Inflammatory macrophage treated with lipopolysaccharide for 1 hour (primary cell): ENCODE measurements around the gene PDE10A.
"Not testable (repeated sequence)": the region's sequence is repeated elsewhere in the genome, so short reads cannot be mapped to it uniquely, and the experiment has no call there.

Experiments used
- DNase-seq, 2 donors: peaks; one replicate each; pipeline ENCODE4 v3.0.0-alpha.2; 2020 to 2022

Gene PDE10A

DNA sequence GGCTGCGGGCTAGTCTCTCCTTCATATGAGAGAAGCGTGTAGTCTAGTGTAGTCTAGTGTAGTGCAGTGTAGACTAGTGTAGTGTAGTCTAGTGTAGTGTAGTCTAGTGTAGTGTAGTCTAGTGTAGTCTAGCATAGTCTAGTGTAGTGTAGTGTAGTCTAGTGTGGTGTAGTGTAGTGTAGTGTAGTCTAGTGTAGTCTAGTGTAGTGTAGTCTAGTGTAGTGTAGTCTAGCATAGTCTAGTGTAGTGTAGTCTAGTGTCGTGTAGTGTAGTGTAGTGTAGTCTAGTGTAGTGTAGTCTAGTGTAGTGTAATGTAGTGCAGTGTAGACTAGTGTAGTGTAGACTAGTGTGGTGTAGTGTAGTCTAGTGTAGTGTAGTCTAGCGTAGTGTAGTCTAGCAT lies 44.1 kb downstream of the PDE10A start:
- not testable (repeated sequence) for DNase-seq

DNA sequence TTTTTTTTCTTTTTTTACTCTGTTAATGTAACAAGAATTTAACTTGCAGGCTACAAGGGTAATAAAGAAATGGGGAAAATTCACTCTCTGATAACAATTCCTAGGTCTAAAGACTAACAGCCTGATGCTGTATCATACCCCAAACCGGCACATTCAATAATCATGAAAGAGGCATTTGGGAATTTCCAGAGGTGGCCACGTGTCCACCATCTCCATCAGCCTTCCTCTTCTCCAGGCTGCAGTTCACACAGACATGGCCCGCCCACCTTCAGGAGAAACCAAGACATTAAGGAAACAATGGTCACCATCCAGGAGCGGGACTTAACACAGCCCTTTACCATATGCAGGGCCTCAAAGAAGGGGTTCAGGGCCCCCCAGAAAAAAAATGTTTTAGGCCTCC lies 44.8 kb downstream of the PDE10A start:
- no peak for DNase-seq

DNA sequence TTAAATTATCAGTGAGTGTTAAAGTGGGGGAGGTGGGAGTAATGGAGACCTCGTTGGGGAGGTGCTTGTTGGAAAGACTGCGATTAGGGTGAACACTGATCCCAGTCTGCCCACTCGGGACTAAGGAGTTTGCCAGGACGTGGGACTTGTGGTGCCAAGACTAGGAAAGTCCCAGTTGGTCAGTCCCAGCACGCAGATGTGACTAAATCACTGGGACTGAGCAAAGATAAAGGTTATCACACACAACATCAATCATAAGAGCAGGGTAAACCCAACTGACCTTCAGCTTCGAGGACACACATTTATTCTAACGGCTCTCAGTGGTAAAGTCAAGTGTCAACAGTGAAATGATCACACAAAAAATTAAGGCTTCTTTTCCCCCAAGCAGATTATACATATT lies 45.5 kb downstream of the PDE10A start:
- no peak for DNase-seq

DNA sequence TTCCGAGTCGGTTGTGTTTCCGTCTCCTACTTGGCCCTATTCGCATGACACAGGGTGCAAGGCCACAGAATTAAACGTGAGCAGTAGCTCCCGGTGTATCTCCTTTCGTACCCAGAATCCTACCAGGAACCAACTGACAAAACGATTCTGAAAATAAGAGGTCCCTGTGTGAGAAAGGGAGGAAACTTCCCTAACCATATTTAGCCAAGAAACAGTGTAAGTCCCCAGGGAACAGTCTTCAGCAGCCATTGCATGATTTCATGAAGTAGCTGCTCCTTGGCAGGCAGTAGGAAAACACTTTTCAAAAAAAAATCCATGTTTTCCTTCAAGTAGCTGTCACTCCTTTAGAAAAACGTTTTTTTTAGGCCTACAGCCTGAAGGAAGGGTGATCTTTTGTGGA lies 46.9 kb downstream of the PDE10A start:
- no peak for DNase-seq

DNA sequence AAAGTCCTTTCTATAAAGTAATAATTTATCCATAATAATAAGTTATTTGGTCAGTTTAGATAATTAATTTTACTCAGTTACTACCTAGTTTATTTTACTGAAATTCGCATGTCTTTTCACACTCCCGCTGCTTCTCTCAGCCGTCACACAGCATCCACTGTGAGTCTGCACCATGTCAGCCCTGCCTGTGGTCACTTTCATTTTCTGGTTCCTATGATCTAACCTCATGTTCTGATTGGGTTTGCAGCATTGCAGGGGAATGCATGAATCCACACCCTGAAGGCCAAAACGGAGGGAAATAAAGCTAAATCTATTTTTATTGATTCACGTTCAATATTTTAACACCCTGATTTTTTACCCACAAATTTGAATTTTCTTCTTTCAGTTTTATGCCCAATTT lies 47.4 kb downstream of the PDE10A start:
- DNase-seq = no peak

DNA sequence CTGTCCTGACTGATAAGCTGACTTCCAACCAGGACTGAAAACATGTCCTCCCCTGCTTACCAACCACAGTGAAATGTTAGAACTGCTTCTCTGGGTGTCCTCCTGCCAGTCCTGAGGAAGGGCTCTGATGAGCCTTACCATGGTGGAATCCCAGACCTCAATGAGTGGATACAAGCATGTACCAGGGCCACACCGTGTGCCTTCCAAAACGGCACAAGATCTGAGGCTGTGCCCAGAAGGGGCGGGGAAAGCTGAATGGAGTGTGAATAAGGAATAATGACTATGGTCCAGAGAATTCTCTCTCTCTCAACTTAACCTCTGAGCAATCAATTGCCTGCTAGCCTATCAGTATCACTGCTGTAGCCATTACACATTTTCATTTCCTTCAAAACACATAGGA lies 51.7 kb downstream of the PDE10A start:
- DNase-seq = no peak

DNA sequence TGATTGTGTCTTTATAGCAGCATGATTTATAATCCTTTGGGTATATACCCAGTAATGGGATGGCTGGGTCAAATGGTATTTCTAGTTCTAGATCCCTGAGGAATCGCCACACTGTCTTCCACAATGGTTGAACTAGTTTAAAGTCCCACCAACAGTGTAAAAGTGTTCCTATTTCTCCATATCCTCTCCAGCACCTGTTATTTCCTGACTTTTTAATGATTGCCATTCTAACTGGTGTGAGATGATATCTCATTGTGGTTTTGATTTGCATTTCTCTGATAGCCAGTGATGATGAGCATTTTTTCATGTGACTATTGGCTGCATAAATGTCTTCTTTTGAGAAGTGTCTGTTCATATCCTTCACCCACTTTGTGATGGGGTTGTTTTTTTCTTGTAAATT lies 54.5 kb downstream of the PDE10A start:
- not testable (repeated sequence) for DNase-seq

DNA sequence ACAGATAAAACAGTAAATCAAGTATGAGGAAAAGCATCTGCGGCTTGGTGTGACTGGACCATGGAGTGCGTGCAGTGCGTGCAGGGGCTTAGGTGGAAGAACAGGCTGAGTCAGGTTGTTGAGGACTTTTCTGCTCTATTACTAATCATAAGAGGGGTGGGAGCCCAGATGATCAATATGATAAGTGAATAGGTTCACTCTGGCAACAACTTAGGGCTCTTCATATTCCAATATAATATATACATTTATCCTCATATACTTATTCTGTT lies 56.4 kb downstream of the PDE10A start:
- DNase-seq = no peak

DNA sequence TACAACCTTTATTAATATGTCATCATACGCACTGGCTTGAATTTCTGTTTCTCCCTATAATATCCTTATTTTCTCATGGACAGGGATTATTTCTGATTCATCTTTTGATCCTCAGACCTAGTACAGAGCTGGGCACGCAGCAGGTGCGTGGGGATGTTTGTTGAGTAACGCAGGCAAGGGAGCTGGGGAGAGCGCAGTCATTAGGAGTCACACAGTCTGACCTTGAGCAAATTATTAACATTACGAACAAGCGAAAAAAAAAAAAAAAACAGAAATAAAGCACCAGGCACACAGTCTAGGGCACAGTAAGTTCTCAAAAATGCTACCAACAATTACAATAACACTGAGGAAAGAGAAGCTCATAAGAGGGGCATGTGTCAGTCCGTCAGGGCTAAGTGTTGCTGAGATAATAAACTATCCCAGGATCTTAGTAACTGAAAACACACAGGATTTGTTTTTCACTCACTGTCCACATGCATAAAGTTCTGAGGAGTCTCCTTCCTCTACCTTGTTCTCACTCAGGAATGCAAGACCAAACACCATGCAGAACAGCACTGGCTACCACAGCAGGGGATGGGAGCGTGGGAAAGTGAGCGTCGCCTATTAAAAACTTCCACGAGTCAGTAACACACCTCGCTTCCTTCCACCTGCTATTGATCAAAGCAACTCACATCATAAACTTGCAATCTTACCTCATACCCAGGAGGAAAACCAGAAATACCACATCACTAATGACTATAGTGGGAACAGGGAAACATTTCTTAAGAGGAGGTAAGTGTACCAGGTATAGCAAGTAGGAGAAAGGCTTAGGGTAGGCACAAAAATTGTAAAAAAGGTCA lies 56.9 kb downstream of the PDE10A start:
- DNase-seq = no peak

DNA sequence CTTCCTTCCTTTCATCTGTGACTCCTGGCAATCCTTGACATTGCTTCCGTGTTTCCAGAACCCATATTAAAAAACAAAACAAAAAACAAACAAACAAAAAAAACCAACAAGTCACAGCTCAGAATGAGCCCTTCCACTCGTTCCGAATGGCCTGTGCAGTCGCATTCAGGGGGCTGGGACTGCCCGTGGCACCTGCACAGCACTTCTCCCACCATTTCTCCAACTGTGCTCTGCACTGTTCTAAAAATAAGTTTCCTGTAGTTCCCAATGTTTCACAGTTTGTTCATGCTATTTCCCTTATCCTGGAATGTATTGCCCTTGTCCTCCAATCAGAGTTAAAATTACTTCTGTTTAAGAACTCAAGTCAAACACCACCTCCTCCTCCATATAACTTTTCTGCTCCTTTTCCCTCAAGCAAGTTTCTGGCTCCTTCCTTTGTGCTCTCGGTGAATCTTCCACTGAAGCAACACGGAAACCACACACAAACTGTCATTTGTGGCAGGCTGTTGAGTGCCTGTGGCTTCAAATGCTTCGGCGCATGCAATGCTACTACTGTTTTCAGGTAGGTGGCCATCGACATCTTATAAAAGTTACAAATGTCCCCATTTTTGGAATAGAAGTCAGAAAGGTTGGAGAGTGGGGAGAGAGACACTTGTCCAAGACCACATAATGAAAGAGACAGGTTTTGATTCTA lies 57.7 kb downstream of the PDE10A start:
- DNase-seq = no peak

DNA sequence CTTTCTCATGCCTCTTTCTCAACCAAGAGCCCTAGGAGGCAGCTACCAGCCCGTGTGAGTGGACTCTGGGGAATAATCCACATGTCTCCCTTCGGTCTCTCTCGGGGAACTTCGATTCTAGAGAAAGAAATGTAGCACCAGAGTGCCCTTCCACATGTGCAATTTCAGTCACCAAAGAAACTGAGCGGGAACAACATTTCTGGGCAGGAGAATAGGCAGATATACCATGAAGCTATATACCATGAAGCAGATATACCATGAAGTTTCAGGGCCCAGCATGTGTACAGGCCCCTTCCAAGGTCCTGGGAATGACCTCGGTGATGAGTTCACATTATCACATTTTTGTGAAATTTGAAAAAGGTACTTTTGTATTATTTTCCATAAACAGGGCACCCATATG lies 60.8 kb downstream of the PDE10A start:
- no peak for DNase-seq

DNA sequence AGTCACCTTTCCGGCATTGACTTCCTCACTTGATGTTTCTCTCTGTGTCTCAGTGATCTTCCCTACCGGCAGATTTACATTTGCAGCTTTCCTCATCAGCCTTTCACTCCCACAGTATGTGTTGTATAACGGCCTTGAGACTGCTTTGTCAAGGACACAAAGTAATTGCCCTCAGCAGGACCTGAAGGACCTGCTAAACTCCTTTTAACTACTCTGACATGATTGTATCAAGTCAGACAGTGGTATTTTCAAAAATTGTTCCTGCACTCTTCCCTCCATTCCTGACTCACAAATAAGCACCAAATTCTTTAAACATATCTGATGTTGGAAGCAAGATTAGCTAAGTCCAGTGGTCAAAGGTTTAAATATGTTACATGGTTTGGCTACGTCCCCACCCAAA lies 62.4 kb downstream of the PDE10A start:
- no peak for DNase-seq

DNA sequence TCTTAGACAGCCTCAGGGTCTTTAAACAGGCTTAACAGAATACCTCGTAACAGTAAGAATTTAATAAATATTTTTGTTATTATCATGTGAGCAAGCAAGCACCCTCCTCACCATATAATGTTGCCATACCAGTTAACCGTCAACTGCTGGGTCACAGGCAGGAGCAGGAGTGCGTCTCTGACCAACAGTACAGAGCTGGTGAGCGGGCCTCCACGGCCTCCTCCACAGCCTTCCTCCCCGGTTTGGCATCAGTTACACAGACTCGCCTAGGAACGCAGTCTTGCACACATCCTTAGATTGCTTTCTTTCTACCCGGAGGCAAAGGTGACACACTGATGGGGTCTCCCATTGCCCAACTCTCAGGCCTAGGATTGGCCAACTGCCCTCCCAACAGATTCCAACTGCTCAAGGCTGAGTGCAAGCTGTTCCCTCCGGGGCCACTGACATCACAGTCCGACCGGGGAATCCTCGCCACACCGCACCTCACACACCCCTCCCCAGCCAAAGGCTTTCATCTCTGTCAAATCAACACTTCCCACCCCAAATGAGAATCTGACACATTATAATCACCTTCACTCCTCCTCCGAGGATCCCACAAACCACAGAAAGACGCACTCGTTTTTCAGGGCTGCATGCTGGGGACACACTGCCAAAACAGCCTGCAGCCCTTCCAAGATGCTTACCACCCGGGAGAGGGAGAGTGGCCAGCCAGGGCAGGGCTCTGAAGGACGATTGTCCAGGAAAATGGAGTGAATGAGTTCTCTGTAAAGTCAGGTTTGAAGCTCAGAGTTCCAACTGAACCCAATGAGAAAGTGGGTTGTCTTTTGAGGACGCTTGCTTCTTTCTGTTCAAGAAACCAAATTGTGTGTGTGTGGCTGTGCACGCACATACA lies 63.2 kb downstream of the PDE10A start:
- no peak for DNase-seq

DNA sequence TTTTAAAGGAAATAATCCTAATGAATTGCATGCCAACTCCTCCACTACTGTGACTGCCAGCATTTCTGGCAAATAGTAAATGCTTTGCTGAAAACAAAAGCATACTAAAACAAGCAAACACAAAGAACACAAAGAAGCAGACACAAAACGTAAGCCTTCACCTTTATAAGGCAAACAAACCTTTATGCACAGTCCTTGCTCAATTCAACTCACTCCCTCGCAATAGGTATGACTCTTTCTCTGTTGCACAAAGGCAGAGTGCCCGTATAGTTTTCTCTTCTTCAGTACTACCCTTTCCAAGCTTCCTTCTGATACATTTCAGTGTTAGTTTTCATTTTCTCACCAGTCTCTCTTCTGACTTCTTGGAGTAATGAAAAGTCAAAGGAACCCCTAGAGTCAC lies 63.9 kb downstream of the PDE10A start:
- DNase-seq = no peak

DNA sequence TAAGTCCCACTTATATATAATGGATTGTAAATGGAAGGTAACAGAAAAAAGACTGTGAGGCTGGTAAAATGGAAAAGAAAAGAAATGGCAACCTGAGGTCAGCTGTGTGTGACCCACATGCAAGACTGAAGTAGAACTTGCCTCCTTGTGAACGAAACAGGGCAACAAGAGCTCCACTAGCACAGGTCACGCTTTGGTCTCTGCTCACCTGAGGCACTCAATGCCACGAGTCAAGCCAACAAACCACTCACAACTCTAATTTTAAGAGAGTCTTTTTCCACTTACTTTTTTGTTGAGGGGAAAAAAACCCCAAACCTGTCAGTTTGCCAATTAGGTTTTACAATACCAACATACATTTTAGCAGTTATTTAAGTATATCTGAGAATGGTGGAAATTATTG lies 65.2 kb downstream of the PDE10A start:
- DNase-seq = no peak

DNA sequence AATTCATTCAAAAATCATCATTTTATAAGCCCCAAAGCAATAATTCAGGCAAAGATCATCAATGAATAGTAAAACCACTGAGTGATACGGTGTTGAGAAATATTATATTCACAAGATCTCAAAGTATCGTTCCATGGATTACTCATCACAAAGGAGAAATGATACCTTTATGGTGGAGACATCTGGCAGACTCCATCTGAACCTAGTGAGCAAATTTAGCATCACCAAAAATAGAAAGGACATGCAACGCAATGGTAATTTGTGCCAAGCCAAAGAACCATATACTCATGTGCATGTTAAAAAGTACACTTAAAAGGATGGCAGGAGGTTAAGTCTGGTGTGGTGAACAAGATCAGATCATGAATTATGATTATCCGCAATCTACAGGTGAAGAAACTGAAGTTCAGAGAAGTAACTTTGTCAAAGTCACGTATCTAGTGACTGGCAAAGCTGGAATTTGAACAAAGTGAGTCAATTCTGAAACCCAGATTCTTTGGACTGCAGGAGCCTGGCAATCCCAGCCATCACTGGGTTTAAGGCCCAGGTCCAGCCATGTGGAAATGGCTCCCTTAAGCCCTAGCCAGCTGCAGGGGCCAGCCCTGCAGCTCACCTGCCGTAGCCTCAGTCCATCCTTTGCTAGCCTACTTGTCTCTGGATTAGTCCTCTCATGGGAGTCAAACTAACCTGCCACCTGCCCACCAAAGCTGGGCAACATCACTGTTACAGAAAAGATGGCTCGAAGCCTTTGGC lies 68.3 kb downstream of the PDE10A start:
- no peak for DNase-seq

DNA sequence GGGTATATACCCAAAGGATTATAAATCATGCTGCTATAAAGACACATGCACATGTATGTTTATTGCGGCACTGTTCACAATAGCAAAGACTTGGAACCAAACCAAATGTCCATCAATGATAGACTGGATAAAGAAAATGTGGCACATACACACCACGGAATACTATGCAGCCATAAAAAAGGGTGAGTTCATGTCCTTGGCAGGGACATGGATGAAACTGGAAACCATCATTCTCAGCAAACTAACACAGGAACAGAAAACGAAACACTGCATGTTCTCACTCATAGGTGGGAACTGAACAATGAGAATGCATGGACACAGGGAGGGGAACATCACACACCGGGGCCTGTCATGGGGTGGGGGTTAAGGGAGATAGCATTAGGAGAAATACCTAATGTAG lies 70.1 kb downstream of the PDE10A start:
- not testable (repeated sequence) for DNase-seq

DNA sequence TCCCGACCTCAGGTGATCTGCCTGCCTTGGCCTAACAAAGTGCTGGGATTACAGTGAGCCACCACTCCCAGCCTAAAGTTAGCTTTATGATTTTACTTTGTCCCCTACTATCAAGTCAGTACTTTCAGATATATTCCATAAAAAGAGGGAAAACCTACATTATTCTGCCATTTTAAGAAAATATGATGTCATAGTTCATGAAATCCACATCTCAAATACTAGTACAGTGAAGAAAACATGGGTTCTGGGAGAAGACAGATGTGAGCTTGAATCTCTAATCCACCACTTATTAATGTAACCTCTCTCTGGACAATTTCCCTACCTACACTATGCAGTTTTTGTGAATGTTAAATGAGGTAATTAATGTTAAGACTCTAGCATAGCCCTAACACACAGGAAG lies 74.5 kb downstream of the PDE10A start:
- no peak for DNase-seq

DNA sequence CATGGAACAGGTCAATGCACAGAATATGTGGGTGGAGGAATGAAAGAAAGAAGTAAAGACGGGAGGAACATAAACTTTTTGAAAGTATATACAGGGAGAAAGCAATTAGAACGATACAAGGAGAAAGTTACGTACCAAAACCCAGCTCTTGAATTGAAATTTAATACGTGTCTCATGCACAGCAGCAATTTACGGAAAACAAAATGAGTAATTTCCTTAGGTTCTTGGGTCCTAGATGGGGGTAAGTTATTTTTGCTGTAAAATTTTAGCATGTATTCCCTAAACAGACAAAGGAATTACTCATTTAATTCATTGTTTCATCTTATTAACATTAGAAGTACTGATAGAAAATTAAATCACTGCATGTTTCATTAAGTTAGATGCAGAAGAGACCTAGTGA lies 75.8 kb downstream of the PDE10A start:
- DNase-seq = no peak

DNA sequence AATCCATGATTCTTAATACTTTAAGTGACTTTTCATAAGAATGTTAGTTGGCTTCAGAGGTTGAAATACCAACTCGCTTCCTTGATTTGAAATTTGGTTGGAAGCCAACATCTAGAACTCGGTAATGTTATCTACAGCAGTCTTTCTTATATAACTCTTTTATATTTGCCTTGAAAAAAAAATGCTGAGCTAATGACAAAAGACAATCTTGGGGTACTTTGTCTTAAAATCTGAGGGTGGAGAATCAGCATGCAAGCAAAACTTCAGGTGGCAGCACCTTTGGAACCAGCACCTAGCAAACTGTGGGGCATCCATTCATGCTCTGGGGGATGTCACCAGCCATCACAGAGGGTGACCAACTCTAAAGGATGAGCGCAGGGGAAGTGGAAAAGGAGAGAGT lies 76.3 kb downstream of the PDE10A start:
- DNase-seq = no peak

DNA sequence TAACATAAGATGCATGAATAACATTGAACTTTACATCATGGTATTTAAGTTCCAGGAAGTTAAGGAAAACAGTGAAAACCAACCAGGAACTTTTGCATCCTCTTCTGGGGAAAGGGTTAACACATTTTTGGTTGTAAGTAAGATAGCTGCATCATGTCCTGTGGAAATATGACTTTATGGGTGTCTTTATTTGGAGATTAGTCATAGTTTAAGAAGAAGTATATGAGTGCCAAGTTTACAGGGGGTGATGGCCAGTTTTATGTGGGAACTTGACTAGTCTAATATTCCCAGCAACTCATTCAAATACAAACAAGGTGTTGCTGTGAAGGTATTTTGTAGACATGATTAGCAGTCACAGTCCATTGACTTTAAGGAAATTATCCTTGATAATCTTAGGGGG lies 78.0 kb downstream of the PDE10A start:
- DNase-seq = no peak

DNA sequence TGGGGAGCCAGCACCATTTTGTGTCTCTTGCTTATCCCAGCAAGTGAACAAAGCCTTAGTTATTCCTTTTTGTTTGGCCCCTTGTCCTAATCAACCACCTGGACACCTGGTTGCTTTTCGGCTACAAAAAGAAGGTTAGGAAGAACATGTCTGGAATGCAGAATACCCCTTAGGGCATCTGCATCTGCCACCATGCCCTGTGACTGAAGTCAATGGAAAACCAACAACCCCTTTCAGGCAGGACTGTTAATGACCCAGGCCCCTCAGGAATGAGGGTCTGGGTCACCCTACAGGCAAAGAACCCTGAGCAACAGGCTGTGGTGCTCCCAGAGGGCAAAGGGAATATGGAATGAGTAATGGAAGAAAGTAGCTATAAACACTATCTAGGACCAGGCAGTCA lies 78.5 kb downstream of the PDE10A start:
- no peak for DNase-seq

DNA sequence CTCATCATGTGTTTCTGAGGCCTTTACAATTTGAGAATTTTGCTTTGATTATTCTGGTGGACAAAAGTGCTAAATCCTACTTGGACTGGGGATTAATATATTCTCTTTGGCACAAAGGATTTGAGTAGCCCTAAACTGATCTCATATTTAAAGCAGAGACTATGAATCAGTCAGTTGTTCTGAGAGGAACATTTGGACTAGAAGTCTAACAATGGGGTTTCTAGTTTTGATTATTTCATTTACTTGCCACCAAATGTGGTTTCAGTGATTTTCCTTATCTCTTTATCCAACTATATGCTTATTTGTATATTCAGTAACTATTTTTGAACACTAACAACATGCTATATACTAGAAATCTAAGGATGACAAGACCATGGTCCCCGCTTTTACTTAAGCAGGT lies 81.4 kb downstream of the PDE10A start:
- DNase-seq = no peak
